VCaP (cell line): ENCODE results near the gene SAMD4B.
A peak's percentile ranks its signal among the peaks of the same experiment; 100 is the strongest.

Experiments used
- H3K27ac ChIP-seq: fragments of 450-650 bp; 2 replicates; pipeline ENCODE4 v1.5.1; 2017
- CTCF ChIP-seq: fragments of 450-650 bp; conservative IDR thresholded peaks from 2 replicates; pipeline ENCODE4 v1.5.1; 2017; ENCODE audit warnings: mild to moderate bottlenecking, moderate library complexity

SAMD4B gene

GRCh38 chr19:39324242-39324842 lies 17.9 kb upstream of the SAMD4B start:
- no peak for TF ChIP-seq CTCF
- H3K27ac ChIP-seq = no peak overlapping the region

- no peak for TF ChIP-seq CTCF
- no peak overlapping the region for H3K27ac ChIP-seq
Measured at GRCh38 chr19:39325778-39326665, 16.2 kb upstream of the SAMD4B start.

- H3K27ac ChIP-seq = no peak overlapping the region
- TF ChIP-seq CTCF = no peak
Measured at GRCh38 chr19:39327363-39328045, 14.7 kb upstream of the SAMD4B start.

- TF ChIP-seq CTCF = peak; percentile 97
- H3K27ac ChIP-seq = no peak overlapping the region
Measured at GRCh38 chr19:39328046-39328705, 14.0 kb upstream of the SAMD4B start.

- no peak overlapping the region for H3K27ac ChIP-seq
- TF ChIP-seq CTCF = no peak
Measured at GRCh38 chr19:39329948-39330347, 12.3 kb upstream of the SAMD4B start.

- H3K27ac ChIP-seq = peak overlapping the region; percentile 48
- TF ChIP-seq CTCF = no peak
Measured at GRCh38 chr19:39332293-39332692, 9.9 kb upstream of the SAMD4B start.

GRCh38 chr19:39332738-39333137 lies 9.5 kb upstream of the SAMD4B start:
- H3K27ac ChIP-seq = peak overlapping the region; percentile 48
